HG02588 (cell line): ENCODE measurements around the gene ADAMTS16.

ENCODE experiments used
- ATAC-seq: cut with Tn5 transposase; IDR thresholded peaks from one replicate; pipeline ENCODE4 v1.9.1; 2021; ENCODE audit warnings: mild to moderate bottlenecking, moderate library complexity; ENCODE audit not compliant: unreplicated experiment

Gene ADAMTS16

GRCh38 chr5:5220901-5221631 lies 80.9 kb downstream of the ADAMTS16 start:
- ATAC-seq = no peak

- ATAC-seq = no peak
Measured at GRCh38 chr5:5221724-5222123, 81.6 kb downstream of the ADAMTS16 start.

- no peak for ATAC-seq
Measured at GRCh38 chr5:5231576-5231975, 91.4 kb downstream of the ADAMTS16 start.

- no peak for ATAC-seq
Measured at GRCh38 chr5:5234912-5235311, 94.8 kb downstream of the ADAMTS16 start.

GRCh38 chr5:5235685-5236084 lies 95.6 kb downstream of the ADAMTS16 start:
- ATAC-seq = no peak

- no peak for ATAC-seq
Measured at GRCh38 chr5:5239191-5239590, 99.1 kb downstream of the ADAMTS16 start.

- ATAC-seq = no peak
Measured at GRCh38 chr5:5240234-5240633, 100.1 kb downstream of the ADAMTS16 start.

GRCh38 chr5:5242056-5242455 lies 101.9 kb downstream of the ADAMTS16 start:
- no peak for ATAC-seq

GRCh38 chr5:5246736-5247135 lies 106.6 kb downstream of the ADAMTS16 start:
- ATAC-seq = no peak

GRCh38 chr5:5250758-5251157 lies 110.6 kb downstream of the ADAMTS16 start:
- ATAC-seq = no peak

GRCh38 chr5:5252106-5252505 lies 112.0 kb downstream of the ADAMTS16 start:
- no peak for ATAC-seq

GRCh38 chr5:5257353-5257752 lies 117.2 kb downstream of the ADAMTS16 start:
- no peak for ATAC-seq

- ATAC-seq = no peak
Measured at GRCh38 chr5:5258564-5258963, 118.4 kb downstream of the ADAMTS16 start.

GRCh38 chr5:5264727-5265126 lies 124.6 kb downstream of the ADAMTS16 start:
- no peak for ATAC-seq

GRCh38 chr5:5266297-5266696 lies 126.2 kb downstream of the ADAMTS16 start:
- ATAC-seq = no peak

GRCh38 chr5:5270161-5270560 lies 130.0 kb downstream of the ADAMTS16 start:
- no peak for ATAC-seq

GRCh38 chr5:5270958-5271785 lies 131.0 kb downstream of the ADAMTS16 start:
- no peak for ATAC-seq

GRCh38 chr5:5271786-5272321 lies 131.7 kb downstream of the ADAMTS16 start:
- ATAC-seq = no peak

- ATAC-seq = no peak
Measured at GRCh38 chr5:5273398-5273797, 133.3 kb downstream of the ADAMTS16 start.

GRCh38 chr5:5273976-5274375 lies 133.8 kb downstream of the ADAMTS16 start:
- ATAC-seq = no peak

- no peak for ATAC-seq
Measured at GRCh38 chr5:5275211-5275610, 135.1 kb downstream of the ADAMTS16 start.

- ATAC-seq = no peak
Measured at GRCh38 chr5:5276430-5276829, 136.3 kb downstream of the ADAMTS16 start.
